KG1 (cell line): ENCODE data around the gene C22orf15.
"Not testable (repeated sequence)": the region's sequence is repeated elsewhere in the genome, so short reads cannot be mapped to it uniquely, and the experiment has no call there.

ENCODE experiments used
- DNase-seq: peaks from one replicate; lab custom pipeline; 2025; lab: John Stamatoyannopoulos, UW

Gene C22orf15

DNA sequence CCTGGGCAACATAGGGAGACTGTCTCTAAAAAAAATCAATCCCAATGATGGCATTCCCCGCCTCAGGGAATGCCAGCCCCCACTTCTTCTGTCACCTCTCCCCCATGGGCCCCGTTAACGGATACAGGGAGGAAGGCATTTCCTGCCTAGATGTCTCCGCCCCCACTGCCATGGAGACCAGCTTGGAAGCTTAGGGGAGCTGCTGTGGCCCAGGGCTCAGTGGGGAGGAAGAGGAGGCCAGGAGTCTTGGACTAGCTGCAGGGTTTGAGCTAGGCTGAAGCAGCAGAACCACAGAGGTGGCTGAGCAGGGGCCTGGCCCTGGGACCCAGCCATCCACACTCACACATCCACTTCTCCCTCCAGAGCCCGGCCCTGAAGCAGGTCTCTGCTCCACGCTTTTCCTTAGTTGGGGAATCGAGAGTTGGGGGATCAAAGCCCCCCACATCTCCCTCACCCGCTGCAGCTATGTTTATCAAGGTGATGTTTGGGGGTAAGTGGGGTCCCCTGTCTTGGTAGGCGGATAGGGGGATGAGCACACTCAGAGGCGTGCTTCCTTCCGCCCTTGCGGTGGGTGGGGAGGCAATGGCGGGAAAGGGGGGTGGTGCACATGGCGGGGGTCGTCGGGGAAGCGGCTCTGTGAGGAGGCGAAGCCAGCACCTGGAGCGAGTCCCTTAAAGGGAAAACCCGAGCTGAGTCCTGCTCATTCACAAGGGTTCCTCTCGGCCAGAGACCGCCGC, at the start of gene C22orf15:
C22orf15 (plus strand) TSS at position 149 of the 737 bp plus-strand sequence; CDS start at position 466, 317 bp downstream.
- no peak for DNase-seq

DNA sequence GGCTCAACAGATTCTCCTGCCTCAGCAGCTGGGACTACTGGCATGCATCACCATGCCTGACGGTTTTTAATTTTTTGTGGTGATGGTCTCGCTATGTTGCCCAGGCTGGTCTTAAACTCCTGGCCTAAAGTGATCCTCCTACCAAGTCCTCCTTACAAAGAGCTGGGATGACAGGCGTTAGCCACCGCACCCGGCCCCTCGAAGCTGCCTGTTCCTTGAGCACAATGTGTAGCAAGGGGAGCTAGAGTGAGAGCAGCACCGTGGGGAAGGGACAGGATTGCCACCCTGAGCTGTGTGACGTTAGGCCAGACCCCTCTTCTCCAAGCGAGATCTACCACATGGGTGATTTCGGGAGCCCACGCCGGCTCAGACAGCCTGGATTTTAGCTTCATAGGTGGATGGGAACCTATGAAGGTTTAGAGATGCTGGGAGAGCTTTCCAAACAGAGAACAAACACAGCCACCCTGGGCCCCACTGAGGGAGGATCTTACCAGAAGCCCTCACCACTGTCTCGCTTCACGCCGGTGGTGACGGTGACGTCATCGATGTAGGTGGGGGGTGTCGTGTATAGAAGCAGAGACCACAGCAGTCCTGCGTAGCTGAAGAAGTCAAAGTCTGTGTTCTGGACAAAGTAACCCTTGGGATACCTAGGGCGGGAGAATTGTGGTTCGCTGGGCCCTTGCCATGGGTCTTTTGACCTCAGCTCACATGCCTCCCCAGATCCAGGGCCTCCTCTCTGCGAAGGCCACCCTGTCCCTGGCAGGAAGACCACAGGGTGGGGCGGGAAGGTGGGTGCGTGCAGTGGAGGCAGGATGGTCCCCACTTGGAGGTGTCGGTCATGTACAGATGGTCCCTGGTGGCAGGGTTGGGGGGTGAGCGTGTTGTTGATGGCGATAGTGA, 48.8 kb upstream of the C22orf15 start:
- no peak for DNase-seq

DNA sequence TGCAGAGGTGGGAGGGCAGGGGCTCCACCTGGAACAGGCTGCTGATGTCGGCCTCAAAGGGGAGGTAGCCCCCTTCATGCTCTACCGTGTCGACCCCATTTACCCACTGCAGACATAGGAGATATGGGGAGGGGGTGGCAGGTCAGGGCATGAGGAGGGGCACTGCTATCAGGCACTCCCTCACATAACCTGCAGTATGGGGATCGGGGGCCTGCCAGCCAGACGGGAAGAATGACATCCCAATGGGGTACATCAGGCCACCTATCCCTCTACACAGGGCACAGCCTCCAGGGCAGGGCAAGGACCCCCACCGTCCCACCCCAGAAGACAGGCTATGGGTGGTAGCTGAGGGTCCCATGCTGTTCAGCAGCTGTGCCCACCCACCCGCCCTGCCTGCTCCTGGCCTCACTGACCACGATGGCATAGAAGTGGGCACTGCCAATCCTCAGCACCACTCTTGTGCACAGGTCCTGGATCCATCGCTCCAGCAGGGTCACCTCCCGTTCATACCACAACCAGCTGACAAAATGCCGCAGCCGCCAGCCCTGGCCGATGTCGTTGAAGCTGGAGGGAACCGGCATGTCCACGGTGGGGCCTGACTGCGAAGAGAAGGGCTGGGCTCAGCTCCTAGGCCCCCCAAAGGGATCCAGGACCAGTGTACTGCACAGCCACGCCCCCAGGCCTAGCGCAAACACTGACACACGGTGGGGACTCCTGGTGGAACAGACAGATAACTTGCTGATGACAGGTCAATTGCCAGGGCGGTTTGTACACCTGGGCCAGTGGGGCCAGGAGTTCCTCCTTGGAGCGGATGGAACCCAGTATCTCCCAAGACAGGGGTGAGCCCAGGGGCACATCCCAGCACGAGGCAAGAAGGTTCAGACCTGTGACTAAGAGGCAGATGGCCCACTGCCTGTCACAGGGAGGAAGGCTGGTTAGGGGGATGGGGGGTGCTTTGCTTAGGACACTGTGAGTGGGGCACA, 47.9 kb upstream of the C22orf15 start:
- no peak for DNase-seq

GRCh38 chr22:23715806-23716375, 46.9 kb upstream of the C22orf15 start:
- DNase-seq = no peak

GRCh38 chr22:23716811-23717801, 45.7 kb upstream of the C22orf15 start:
- peak; percentile 75 for DNase-seq

- DNase-seq = no peak
Measured at GRCh38 chr22:23718371-23719165, 44.2 kb upstream of the C22orf15 start.

DNA sequence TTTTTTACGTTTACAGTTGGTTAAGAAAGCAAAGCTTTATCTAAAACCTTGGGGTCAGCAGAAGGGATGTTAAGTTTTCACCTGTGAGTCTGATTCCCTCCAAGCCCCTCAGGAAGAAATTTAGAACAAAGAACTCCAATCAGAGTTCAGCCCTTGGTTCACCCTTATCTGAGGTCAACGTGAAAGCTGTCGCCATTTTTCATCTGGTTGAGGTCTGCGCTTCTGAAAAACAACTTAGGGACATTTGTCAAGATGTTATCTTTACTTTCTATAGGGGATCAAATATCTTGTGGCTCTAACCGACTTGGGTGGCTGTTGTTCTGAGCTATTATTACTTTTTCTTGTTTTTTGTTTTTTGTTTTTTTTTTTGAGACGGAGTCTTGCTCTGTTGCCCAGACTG, 41.9 kb upstream of the C22orf15 start:
- no peak for DNase-seq

GRCh38 chr22:23722160-23722559, 40.6 kb upstream of the C22orf15 start:
- DNase-seq = no peak

- DNase-seq = no peak
Measured at GRCh38 chr22:23722724-23723123, 40.1 kb upstream of the C22orf15 start.

GRCh38 chr22:23728108-23728507, 34.7 kb upstream of the C22orf15 start:
- not testable (repeated sequence) for DNase-seq

DNA sequence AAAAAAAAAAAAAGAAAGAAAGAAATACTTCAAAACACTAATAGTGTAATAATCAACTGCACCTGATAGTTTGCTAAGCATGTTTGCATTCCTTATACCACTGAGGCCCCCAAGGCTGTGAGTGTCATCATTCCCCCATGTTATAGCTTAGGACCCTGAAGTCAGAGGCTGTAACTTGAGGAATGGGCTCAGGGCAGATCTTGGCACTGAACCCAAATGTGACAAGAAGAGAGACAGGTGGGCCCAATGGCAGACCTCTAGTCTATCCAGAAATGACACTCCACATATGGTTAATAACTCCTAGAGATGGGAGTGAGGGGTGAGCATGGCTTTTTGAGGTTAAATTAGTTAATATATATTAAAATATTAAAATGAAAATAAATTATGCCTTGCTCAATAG, 25.1 kb upstream of the C22orf15 start:
- no peak for DNase-seq

GRCh38 chr22:23742505-23743264, 20.1 kb upstream of the C22orf15 start:
- no peak for DNase-seq

DNA sequence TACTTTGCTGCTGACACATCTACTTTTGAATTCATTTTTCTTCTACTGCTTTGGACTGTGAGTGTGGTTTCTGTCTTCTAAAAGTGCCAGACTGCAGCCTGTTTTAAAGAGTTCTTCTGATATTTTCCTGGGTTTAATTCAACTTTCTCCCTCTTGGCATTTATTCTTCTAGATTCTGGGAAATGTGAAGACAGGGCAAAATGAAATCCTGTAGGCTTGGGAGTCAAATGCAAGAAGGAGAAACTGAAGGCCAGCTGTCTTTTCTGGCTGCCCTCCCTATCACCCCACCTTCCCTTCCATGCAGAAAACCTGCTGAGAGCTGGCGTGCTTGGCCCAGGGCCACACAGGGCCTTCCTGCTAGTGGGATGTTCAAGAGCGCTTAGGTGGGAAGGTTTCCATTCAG, 19.5 kb upstream of the C22orf15 start:
- DNase-seq = no peak

DNA sequence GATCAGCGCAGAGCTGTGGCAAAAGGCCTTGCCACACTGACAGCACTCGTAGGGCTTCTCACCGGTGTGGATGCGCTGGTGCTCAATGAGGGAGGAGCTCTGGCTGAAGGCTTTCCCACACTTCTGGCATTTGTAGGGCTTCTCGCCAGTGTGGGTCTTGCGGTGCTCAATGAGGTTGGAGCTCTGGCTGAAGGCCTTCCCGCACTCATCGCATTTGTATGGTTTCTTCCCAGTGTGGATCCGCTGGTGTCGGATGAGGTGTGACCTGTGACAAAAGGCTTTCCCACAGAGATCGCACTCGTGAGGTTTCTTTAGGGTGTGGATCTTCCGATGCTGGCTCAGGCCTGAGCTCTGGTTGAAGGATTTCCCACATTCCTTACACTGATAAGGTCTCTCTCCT, 18.8 kb upstream of the C22orf15 start:
- no peak for DNase-seq

GRCh38 chr22:23744485-23744884, 18.3 kb upstream of the C22orf15 start:
- no peak for DNase-seq

DNA sequence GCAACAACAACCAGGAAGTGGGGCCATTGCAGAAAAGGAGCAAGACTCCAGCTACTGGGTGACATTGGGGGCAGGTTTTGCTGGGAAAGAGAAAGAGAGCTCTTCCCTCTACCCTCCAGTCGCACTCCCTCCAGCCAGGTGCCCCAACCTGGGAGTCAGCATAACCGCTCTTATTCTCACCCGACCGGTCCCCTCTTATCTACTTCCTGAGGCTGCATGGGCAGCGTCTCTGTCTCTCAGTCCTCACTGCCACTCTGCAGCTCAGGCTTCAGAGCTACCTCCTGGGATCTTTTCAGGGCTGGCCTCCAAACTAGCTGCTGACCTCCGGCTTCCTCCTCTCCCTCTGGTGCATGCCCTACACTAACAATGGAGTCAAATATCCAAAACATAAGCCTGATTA, 17.0 kb upstream of the C22orf15 start:
- DNase-seq = no peak

DNA sequence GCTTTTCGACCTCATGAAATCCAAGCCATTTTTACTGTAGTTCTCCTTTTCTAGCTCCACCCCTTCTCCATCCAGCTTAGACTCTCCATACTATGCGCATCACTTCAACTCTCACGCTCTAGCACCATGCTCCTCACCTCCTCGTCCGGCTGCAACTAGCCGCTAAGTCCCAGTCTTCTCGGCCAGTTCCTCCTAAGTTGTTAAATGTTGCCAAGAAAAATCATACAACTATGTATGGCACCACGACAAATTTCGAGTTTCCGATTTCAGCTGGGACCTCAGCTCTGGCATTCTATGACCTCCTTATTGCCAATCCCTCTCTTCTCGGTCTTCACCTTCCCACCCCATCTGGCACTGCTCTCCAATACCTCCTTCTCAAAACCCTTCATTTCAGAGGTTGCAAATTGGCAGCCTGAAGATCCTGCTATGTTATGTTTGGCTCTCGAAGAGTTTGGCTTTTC, 12.9 kb upstream of the C22orf15 start:
- no peak for DNase-seq

GRCh38 chr22:23750367-23750713, 12.4 kb upstream of the C22orf15 start:
- no peak for DNase-seq
